Superior temporal gyrus (tissue), 1 donor: Measurements from ENCODE around the gene EGF.
"Not testable (repeated sequence)": the region's sequence is repeated elsewhere in the genome, so short reads cannot be mapped to it uniquely, and the experiment has no call there.

Source experiments
- DNase-seq: peaks from one replicate; pipeline ENCODE4 v3.0.0-alpha.2; 2016; ENCODE audit errors: extremely low spot score

The EGF gene

DNA sequence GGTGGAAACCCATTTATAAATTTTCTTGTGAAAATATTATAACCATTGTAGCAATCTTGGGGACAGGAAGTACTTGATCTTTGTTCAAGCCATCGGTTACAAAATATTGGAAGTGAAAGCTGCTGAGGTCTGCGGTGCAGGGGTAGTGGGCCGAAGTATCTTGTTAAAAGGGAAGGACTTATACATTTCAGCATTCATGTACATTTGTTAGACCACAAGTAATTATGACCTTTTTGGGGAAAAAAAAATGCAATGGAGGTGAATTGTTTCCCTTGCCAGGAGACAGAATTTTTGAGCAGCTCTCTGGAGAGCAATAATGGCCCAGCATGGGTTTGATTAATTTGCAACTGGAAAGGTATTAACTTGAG, 121.3 kb downstream of the EGF start:
- DNase-seq: no peak

DNA sequence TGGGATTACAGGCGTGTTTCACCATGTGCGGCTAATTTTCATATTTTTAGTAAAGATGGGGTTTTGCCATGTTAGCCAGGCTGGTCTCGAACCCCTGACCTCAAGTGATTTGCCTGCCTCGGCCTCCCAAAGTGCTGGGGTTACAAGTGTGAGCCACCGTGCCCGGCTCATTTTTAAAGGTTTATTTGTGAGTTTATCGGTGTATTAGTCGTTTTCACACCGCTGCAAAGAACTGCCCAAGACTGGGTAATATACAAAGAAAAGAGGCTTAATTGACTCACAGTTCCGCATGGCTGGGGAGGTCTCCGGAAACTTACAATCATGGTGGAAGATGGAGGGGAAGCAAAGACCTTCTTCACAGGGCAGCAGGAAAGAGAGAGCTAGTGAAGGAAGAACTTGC, 126.5 kb downstream of the EGF start:
- not testable (repeated sequence) for DNase-seq

DNA sequence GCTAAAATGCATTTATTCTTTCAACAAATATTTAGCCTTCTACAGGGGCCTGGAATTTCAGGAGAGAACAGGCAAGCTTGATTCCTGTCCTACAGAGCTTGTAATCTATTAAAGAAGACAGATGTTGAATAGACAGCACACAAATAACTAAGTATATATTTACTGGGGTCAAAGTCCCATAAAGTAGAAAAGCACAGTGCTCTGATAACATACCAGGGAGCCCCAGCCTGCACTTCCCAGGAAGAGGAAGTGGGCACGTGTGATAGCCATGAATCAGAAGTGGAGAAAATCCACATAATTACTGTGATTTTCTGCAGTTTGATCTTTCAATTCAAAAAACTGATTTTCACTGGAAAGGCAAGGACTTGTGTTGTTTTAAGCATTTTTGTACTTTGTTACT, 129.1 kb downstream of the EGF start:
- DNase-seq: no peak

DNA sequence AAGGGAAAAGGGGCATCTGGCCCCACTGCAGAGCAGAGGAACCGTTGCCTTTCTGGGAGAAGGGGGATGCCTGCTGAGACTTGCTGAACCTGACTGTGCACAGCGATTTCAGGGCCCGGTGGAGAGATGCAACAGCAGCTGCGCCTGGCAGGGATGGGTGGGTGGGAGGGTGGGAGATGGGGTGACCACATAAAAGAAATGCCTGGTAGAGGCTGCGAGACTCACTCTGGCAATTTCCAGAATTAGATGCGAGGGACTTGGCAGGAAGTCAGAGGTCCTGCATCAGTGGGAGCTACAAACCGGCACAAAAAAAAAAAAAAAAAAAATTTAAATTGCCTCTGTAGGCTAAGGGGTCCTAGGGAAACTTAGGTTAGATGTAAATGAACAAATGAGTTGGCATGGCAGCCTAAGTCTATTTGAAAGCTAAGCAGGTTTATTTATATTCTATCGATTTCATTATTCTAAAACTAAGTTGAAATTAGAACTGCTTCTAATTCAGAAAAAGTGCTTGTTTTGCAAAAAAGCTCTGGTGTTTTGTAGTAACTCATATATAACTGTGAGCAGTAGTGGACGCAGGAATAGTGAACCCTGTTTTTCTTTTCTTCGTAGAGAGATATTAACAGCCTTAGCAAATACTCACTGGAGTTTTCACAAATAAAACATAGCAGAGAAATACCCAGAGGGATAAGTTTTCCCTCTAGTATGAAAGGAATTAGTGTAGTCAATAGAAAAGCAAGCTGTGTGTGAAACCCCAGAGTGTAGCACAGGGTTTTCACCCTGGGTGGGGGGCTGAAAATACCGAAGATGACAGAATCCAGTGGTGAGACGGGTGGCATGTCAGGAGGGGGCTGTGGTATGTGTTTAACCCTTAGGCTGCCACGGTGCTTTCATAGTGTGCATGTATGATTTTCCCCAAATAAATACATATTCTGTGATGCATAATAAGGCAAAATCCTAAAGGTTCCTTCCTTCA, 130.1 kb downstream of the EGF start:
- DNase-seq: no peak

DNA sequence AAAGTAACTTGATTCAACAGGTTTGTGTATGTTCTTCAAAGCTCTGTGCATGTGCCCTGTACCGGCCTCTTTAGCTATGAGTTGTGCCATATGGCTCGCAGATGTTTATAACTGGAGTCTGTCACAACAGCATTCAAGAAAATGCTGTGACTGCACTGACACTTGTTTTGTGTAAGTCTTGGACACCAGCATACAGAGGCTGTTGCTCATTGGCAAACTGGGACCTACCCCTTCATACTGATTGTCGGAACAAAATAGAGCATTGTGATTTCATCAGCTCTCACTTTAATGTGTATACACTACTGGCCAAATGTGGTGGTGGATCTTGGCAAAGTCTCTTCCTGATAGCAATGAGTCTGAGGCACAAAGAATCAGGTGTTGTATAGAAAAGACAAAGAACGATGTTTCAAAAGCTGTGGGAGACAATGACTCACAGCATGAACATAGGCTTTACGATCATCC, 133.9 kb downstream of the EGF start:
- peak; percentile 68 for DNase-seq

DNA sequence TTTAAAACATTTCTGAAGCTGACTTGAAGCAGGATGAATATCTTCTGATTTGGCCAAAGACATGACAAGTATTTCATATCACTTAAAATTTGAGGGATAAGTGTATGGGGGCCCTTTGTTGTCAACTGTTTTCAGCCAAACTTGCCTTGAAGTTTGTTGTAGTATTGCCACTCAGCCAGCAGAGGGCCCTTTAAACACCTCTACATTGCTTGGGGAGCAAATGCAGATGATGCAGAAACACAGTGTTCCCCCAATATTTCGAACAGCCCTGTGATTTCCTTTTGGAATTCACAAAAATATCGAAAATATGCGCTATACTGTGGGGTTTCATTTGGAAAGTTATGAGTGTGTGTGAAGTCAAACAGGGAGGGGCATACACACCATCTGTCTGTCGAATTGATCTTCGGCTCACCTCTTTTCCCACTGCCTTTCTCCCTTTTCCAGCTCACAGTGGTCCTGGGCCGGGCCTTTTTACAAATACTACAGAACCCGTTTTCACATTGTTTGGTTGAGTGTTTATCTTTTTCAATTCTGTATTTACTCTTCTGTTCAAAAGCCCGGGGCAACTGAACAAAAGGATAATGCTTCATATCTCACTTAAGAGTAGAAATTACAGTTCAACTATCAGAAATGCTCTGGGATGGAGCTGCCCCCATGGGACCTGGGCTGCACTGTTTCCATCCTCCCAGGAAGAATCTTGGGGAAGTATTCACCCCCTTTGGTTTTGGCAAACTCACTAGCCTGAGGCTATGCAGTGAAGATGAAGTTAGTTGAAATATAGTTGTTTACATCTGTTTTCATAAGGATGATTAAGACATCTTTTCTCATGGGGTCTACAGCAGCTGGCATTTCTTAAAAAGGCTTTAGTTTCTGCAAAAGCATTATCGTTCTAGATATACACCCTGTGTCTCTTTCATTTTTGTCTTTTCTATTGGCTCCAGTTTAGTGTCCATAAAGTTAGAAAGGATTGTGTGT, 137.6 kb downstream of the EGF start:
- peak; percentile 86 for DNase-seq

DNA sequence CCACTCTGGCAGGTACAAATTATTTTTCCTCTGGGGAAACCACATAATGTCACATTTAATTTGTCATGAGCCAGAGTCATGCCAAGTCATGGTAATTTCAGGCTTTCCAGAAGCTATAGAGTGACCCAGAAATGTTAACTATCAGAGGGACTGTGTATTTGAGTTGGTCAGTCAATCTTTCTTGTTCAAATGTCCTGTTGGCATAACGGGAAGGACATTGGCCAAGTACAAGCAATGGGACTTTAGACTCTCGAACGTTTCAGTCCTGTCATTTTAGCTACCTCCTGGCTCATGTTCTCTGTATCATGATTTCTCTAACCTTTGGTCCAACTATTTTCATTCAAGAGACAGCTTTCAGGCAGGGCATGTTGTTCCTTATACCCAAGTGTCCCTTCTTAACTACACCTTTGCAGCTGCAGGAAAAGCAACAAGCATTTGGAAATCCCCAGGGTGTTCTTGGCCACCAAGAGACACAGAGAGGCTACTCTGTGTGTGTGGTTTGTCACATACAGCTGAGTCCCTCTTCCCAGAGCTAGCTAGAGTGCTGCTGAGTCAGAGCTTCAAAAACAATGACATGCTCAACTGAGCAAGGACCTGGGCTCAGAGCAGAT, 142.6 kb downstream of the EGF start:
- no peak for DNase-seq

DNA sequence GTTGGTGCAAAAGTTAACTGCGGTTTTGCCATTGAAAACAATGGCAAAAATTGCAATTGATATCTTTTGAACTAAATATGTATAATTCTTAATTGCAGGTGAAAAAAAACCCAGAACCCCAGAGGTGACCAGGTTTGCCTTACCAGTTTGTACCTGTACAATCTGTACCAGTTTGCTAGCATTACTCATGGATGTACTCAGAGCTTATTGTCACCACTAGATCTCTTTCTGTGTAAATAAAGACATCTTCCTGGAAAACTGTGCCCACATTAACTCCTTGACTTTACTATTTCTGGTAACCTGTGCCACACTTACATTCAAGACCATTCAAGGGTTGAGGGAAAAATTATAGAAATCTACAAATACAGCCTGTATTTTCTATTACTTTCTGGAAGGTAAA, 146.0 kb downstream of the EGF start:
- no peak for DNase-seq

DNA sequence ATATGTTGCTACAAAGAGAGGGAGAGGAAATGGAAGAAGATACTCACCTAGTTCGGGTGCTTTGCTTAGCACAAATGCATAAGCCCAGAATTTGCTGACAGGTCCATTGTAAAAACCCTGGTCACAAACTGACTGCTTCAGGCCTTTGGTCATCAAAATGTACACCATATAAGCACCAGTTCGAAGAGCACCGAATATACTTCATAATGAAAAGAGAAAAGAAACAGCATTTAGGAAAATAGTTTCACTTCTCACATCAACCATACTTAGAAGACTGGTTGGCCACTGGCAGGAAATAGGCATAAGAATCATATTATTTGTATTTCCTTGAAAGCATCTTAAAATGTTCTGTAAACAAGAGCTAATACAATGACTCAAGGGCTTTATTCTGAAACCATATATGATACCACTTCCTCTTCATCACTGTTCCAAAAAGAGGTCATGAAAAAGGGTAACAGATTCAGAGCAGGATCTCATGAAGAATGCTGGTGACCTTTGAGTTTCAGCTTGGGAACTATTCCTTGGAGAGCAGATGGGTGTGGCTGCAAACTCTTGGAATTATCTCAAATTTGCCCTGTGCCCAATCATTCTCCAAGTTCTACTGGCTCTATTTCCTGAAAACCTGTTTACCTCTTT, 147.0 kb downstream of the EGF start:
- no peak for DNase-seq

DNA sequence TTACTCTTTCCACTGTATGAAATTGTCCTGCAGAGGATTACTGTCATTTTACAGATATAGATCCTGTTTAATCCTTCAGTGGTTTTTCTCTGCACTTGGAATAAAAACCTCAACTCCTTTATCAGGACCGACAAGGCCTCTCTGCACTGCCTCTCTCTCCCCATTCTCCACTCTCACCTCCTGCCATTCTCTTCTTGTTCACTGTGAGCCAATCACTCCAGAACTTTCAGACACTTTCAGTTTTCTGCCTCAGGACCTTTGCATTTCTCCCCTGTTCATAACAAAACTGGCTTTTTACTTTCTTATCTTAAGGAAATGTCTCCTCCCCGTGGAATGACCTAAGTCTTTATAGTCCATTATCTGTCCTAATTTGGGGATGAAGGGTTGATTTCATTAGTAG, 148.4 kb downstream of the EGF start:
- no peak for DNase-seq
